HG03135 (cell line): ENCODE results near the gene ALDH1A1.

Source experiments
- ATAC-seq: cut with Tn5 transposase; IDR thresholded peaks from one replicate; pipeline ENCODE4 v1.9.1; 2021; ENCODE audit warnings: mild to moderate bottlenecking, moderate library complexity; ENCODE audit not compliant: unreplicated experiment

Gene ALDH1A1

DNA sequence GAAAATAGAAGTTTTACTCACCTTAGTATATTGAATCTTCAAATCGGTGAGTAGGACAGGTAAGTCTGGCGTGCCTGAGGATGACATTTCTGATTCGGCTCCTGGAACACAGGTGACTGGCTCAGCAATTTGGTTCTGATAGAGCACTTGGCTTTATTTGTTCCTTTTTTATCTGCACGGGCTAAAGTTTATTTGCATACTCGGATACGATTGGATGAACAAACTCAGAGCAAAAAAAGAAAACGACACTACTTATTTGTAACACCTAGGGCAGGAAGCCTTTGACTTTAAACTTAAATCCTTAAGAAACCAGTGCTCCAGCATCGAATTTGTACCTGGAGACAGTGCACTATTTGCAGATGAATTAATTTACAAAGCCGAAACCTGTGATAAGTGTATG lies at the start of gene ALDH1A1:
ALDH1A1 (minus strand) TSS at position 140 of the 400 bp plus-strand sequence; CDS start at position 87, 53 bp downstream.
- no peak for ATAC-seq

DNA sequence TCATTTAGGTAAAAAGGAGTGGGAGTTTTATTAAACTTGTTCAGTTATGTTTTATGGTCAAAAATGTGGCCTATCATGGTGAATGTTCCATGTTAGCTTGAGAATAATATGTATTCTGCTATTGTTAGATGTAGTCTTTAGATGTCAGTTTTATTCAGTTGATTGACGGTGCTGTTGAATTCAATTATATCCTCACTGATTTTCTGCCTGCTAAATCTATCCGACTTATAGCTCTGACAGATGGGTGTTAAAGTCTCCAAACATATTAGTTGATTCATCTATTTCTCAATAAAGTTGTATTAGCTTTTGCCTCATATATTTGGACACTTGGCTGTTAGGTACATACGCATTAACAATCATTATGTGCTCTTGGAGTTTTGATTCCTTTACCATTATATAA lies 49.0 kb upstream of the ALDH1A1 start:
- ATAC-seq = no peak

DNA sequence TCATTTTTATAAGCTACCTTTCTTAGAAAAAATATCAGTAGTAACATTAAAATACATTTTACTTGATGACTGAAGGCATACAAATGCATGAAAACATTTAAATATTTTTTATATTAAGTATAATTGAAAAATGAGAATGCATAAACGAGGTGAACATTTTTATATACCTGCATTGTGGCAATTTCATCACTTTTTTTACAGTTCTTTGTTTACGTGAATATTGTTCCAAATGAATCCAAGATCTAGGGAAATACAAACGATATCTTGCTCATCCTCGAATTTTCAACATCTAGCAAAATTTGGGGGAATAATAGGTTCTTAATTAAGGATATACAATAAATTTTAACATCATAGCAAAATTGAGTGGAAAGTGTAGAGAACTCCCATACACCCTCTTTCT lies 45.5 kb upstream of the ALDH1A1 start:
- no peak for ATAC-seq

DNA sequence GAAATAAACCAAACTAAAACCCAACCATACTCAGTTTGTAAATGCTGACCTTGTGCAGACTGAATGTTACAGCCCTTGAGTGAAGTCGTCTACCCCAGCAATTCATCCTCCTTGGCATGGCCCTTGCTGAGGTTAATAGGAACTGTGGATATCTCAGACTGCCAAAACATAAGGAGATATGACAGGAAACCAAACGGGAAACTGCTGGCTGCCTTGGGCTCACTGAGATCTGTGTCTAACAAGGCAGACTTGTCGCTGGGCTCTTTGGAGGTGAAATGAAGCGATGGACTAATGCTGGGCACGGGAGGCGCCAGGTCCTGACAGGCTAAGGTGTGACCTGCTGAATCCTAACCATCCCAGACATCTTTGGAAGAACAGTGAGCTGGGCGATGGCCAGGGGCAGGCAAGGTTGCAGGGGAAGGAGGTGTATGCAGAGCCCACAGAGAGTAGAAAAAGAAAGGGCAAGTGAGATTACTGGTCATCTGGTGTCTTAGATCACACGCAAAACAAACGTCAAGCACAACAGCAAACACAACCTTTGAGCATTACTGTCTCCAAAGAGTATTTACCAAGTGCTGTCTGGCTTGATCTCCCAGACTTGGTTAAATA lies 44.6 kb upstream of the ALDH1A1 start:
- no peak for ATAC-seq

DNA sequence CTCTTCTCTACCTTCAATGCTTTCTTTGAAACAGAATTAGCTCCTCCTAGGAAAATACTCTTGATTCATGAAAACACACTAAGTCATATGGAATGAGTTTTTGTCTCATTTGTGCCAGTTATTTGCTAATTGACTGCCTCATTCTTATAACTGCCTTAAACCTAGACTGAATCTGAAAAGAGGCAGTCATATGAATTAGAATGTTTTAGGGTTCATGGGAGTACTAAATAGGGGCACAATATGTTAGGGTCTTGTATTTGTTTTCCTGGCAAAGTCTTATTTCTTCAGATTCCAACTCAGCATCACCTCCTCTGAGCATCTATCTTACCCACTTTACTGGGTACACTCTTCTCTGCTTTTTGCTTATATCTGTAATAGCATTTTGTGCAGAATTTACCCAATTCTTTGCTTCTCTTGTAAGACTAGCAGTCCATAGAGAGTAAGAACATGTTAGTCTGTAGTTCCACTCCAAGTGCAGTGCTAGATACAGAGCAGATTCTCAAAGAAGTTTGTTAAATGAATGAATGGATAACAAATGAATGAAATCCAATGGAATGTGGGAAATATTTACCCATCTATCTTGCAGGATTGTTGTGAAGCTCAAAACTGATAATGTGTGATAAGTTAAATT lies 43.9 kb upstream of the ALDH1A1 start:
- ATAC-seq = no peak

DNA sequence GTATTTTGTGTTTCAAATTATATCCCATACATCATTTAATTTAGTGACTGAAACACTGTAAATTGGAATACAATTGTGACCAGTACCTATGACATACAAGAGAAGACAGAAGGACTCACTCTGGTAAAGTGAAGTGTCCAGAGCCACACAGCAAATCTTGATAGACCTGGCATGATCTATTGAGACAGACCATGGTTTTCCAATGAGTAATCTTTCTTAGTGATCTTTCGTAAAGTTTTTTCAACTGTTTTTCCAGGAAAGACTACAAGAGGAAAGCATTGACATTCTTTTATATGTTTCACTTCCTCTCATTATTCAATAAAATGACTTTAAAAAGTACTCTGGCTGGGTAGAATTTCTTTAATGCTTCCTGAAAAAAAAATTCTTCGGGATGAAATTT lies 43.3 kb upstream of the ALDH1A1 start:
- ATAC-seq = no peak

DNA sequence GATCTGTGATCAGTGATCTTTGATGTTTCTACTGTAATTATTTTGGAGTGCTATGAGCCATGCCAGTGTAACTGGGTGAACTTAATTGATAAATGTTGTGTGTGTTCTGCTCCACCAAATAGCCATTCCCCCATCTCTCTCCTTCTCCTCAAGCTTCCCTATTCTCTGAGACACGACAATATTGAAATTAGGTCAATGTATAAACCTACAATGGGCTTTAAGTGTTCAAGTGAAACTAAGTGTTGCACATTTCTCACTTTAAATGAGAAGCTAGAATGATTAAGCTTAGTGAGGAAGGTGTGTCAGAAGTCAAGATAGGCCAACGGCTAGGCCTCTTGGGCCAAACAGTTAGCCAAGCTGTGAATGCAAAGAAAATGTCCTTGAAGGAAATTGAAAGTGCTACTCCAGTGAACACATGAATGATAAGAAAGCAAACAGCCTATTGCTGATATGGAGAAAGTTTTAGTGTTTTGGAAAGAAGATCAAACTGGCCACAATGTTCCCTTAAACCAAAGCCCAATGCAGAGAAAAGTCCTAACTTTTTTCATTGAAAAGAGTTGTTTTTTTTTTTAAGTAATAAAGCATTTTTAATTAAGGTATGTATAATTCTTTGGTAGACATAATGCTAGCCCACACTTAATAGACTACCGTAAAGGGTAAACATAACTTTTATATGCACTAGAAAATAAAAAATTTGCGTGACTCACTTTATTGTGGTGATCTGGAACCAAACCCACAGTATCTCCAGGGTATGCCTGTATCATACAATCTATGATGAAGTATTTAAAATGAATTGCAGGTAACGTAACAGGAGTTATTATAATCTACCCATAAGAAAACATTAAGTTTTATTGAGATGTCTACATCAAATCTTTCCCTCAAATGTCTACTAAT lies 42.5 kb upstream of the ALDH1A1 start:
- ATAC-seq = no peak

DNA sequence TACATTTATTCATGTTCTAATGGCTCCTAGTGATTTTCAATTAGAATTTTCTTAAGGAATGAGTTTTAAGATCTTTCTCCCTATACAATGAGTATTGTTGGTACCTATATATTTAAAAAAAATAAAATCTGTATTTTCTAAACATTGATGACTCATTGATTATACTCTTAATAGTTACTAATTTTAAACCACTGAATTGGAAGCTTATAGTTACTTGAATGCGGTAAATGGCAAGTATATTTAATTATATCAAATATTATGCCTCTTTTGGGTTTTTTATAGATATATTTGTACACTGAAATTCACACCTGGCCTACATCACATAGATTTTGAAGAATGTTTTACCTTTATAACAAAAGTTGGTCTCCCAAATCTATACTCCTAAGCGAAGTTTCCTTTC lies 38.9 kb upstream of the ALDH1A1 start:
- ATAC-seq = no peak

DNA sequence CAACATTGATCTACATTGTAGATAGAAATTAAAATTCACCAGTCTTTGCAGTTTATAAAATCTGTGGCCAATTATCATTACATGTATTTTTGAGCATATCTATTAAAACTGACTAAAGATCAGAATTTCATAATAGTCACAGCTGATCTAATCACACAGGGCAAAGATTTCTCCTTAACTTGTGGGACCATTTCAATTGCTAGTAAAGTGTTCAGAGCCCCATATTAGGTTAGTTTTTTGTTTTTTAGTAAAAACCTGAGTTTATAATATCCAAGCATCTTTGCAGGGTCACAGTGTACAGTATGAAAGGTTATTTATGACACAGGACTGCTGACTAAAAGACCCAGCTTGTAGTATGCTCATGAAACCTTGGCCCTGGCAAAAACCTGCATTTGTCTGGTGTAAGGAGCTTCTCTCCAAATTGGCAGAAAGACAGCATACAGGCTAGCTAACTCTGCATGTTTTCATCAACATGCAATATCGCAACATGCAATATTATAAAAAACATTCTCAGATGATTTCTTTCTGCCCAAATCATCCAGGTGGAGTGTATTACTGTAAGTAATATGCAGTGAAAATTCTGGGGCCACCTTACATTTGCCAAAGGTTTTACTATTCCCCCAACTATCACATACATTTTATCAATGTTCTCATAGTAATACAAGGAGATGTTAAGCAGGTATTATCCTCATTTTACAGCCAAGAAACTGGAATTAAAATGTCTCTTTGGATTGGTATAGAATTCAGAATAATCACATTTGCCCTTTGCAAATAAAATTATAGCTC lies 37.7 kb upstream of the ALDH1A1 start:
- no peak for ATAC-seq

DNA sequence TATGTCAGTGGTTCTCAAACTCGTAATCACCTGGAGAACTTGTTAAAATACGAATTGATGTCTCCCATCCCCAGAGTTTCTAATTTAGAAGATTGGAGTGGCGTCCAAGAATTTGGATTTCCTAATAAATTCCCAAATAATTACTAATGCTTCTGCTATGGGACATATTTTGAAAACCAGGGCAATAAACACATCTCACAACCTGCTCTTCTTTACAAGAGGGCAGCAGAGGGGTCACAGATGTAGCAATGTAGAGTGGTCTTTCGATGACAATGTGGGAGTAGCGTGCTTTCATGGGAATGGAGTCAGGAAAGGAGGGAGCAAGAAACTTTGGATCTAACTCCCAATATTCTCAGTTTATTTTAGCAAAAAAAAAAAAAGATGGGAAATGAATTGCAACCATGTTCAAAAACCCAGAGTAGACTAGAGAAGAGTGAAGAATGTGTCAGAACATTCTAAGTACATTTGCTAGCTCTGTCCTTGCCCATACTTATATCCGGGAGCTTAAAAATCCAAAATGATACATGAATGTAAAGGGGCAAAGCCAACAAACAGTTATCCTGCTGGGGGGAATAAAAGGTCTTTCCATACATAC lies 33.8 kb upstream of the ALDH1A1 start:
- ATAC-seq = no peak

DNA sequence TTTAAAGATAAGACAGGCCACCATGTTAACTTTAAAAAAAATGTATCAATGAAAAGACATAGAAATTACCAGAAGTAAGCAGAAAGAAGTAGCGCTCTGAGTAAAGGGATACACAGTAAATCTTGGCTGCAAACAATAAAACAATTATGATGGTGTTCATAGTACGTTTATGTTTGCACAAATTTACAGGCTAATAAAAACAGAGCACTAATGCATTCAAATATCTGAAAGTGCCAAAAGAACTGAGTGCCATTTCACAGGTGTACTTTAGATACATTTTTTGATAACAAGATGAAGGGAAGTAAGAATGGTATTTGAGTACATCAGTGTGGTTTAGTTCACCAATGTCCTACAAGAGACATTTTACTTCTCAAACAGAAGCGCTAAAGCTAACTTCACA lies 32.9 kb upstream of the ALDH1A1 start:
- ATAC-seq = no peak

DNA sequence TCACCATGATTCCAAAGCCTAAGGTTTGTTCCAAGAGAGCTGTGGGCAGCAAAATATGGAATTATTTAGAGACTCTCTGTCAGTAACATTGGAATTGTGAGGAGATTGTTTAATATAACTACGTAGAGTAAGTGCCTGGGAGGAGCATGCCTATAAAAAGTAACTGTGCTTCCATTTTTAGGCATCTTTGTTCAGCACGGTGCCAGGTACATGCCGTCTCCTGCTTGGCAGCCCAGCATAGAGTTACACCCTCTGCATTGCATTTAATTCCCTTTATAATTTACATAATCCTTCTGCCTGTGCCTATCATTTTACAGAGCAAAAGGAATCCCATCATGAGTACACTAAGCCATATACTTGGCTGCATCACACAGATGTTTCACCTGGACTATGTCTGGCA lies 32.1 kb upstream of the ALDH1A1 start:
- no peak for ATAC-seq

DNA sequence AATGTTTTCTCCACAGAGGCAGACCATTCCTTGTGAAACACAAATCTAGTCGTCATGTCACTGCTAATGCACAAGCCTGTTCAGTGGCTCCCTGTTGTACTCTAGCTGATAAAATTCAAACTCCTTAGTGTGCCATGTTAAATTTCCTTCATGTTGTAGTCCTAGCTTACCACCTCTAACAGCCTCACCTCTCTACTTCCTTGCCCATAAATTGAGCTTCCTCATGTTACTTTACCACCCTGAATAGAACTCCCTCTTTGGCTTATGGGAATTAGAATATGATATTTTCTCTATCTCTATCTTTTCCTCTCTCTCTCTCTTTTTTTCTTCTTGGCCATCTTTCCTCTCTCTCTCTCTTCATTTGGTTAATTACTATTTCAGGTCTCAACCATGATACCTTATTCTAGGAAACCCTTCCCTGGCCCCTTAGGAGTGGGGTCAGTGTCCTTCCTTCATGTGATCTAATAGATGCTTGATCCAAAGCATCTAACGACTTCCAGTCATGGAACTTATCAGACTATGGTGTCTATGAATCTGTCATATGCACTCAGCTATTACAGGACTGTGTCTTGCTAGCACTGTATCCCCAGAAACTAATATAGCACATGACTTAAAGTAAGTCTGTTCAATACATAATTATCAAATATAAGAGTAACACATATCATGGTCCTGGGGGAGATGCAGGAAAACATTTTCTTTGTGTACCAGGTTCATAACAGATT lies 31.5 kb upstream of the ALDH1A1 start:
- no peak for ATAC-seq

DNA sequence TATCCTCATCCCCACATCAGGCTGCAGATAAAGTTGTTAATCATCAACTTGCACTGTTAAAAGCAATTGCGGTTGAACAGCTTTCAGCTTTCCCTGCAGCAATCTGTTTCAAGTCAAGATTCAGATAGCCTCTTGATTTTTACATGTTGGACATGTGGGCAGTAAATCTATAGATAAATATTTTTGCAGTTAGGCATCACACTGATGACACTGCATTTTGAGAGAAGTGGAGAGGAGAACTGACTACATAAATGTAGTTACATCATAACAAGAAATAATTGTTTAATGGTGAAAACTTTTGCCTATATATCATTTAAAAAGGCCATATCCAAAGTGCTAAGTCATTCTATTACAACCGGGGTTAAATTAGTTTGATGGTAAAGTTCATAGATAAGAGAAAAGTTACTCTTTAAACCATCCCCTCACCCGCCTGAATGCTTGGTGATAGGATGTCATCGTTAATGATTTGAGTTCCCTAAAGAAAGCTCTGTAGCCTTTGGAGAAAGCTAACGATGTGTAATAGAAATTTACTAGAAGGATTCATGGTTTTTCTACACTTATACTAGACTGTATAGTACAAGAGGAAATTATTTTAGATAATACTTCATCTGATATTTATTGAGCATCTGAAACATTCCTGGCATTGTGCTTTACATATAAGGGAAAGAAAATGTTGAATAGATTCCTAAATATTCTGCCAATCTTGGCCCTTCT lies 30.8 kb upstream of the ALDH1A1 start:
- ATAC-seq = no peak

DNA sequence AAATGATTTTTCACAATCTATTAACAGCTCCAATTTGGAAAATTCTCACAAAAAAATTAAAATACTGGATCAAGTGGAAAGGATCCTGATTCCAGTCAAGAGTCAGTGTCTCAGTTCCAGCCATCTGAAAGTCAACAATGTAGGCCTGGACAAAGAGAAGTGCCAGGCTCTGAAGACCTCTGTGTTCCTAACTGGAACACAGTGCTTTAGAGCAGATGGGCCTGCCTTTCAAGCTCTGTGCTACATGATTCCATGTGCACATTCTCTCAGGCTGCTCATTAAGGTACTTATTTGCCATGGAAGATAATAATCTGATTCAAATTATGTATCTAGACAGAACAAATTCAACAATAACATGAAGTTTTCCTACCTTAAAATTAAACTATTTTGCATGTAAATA lies 30.2 kb upstream of the ALDH1A1 start:
- no peak for ATAC-seq

DNA sequence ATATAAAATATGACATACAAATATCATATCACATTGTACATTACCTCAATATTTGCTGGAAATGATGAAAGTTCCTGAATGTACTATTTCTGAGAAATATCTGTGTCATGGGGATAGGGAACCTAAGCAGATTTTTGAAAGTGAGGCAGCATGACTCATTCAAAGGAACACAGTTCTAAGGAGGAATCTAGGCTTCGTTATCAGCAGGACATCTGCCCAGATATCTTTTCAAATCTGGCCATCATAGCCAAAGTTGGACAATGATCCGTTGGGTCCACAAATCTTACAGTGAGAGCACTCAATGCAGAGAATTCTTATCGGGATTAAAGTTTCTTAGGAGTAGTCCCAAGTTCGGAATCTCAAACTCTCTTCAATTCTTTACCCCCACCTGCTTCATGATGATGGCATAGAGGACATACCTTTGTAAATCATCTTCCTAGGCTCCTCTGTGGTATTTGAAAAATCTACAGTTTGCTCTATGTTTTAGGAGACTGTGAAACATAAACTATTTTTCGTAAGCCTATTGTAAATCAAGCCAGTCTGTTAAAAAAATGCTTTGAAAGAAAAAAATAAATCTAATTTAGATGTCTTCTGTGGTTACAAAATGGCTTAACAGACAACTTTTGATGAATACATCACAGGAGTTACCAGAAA lies 29.4 kb upstream of the ALDH1A1 start:
- no peak for ATAC-seq

DNA sequence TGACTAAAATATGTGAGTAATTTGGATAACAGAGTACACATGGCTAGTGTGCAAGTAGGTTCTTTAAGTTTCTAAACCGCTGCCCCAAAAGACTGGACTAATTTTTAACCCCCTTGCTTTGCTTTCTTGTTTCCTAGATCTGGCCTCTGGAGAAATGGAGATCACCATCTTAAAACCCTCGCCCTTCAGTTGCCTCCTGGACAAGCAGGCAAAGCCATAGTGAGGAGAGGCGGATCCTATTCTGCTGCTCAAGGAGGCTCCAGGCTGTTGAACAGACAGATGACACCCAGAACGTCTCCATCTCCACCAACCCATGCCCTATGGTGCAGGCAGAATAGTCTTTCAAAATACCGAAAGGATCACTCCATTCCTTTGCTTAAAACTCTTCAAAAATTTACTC lies 28.6 kb upstream of the ALDH1A1 start:
- ATAC-seq = no peak

DNA sequence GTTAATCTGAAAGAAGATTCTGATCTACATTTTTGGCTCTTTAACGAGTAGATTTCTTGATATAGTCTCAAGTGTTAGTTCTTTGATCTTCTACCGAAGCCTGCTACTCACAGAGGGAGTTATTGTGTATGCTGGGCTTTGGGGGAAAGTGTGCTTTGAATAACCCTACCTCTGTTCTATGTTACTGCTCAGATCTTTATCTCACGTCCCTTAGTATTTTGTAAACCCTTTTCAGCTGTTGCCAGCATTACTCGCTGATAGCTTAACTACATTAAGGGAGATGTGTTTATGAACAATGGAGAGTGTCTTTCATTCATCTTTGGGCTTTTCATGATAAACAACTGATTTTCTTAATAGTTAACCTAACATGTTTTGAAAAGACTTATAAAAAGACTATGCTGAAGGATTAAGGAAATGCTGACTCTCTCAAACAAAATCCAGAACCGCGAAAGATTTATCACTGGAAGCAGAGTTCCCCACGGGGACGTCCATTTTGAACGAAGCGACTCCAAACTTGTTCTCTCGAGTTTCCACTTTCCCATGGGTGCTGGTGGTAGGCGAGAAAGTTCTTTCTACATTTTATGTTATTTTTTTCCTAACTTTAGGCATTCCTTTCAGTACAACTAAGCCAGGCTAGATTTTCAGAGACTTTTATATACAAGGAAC lies 27.9 kb upstream of the ALDH1A1 start:
- ATAC-seq = no peak

DNA sequence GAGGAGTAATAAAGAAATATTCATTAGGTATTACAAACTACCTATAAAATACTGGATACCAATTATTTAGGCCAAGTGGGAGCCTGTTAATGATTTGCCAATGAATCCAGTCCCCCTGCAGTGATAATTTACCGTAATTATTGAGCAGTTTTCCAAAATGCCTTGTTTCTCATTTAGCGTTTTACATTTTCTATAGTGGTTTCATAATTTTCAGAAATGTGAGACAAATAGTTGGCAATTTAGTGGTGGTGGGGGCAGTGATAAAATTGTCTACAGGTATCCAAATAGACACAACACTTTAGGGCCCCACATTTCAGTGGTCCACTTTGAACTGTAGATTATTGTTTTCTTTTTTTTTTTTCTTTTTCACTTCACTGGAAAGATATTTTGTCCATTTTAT lies 27.3 kb upstream of the ALDH1A1 start:
- no peak for ATAC-seq
